Sigmoid colon (tissue), 4 donors: Measurements from ENCODE around the gene NEURL2.

Experiments used
- EP300 ChIP-seq, 4 donors: sonication (generic); formaldehyde crosslinking; IDR thresholded peaks; one replicate each; pipeline ENCODE4 v1.6.1; 2017; ENCODE audit warnings: antibody characterized with exemption in 4 of 4
- POLR2A ChIP-seq, 2 donors: fragments of 450-650 bp; IDR thresholded peaks; one replicate each; pipeline ENCODE4 v1.6.1; 2016; ENCODE audit warnings: antibody characterized with exemption in 2 of 2, mild to moderate bottlenecking in 2 of 2, moderate library complexity in 2 of 2
- POLR2AphosphoS5 ChIP-seq, 4 donors: sonication (generic); formaldehyde crosslinking; IDR thresholded peaks; one replicate each; pipeline ENCODE4 v1.6.1; 2017; ENCODE audit warnings: antibody characterized with exemption in 4 of 4
- TF ChIP-seq, protein P1 (sequence below), 4 experiments: fragments of 450-650 bp in 3 of 4; fragments of 200-600 bp in 1 of 4; IDR thresholded peaks; one replicate each; pipeline ENCODE4 v1.5.1; 2016 to 2019; ENCODE audit warnings: antibody characterized with exemption in 4 of 4, mild to moderate bottlenecking in 3 of 4, moderate library complexity in 2 of 4

DNA sequence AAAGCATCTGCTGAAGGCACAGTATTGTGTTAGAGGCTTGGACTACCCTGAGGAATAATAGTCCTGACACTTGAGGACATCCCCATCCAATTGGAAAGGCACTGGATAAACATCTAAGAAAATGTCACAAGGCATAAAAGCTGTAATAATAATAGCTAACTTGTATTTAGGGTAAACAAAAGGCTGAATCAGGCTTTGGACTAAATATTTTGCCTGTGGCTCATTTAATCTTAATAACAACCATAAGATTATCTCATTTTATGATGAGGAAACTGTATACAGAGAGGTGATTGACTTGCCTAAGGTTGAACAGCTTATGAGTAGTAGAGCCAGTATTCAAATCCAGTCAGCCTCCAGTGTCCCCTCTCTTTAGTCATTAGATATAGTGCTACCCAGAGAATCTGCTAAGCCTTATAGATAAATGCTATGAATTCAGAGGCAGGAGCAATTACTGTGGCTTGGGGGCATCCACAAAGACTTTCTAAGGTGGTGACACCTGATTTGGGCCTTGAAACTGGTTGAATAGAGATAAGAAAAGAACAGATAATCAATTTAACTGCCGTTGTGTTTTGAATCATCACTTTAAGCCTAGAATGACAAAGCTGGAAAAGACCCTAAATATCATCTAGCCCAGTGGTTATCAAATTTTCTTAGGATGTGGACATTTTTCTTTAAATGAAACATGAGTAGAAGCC lies 17.5 kb downstream of the NEURL2 start:
- TF ChIP-seq, protein P1, sequence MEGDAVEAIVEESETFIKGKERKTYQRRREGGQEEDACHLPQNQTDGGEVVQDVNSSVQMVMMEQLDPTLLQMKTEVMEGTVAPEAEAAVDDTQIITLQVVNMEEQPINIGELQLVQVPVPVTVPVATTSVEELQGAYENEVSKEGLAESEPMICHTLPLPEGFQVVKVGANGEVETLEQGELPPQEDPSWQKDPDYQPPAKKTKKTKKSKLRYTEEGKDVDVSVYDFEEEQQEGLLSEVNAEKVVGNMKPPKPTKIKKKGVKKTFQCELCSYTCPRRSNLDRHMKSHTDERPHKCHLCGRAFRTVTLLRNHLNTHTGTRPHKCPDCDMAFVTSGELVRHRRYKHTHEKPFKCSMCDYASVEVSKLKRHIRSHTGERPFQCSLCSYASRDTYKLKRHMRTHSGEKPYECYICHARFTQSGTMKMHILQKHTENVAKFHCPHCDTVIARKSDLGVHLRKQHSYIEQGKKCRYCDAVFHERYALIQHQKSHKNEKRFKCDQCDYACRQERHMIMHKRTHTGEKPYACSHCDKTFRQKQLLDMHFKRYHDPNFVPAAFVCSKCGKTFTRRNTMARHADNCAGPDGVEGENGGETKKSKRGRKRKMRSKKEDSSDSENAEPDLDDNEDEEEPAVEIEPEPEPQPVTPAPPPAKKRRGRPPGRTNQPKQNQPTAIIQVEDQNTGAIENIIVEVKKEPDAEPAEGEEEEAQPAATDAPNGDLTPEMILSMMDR (IDR thresholded peaks at IDR 0.05): no peak
- TF ChIP-seq POLR2A (IDR thresholded peaks at IDR 0.05): no peak
- no peak for TF ChIP-seq POLR2AphosphoS5 (IDR thresholded peaks at IDR 0.05)
- TF ChIP-seq EP300 (IDR thresholded peaks at IDR 0.05): no peak
